Neural crest cell (in vitro differentiated cells): ENCODE data around the gene TLR4. TPM values are rescaled to one million over a fixed set of nuclear protein-coding genes. Genes with fewer than 3 reads are reported as not detected.

Experiments
- DNase-seq: peaks from one replicate; pipeline ENCODE4 v3.0.0; 2021; ENCODE audit warnings: low read depth, mixed read lengths, low spot score
- H3K27ac Mint-ChIP-seq: one replicate; pipeline ENCODE4 v1.8.0; 2021; ENCODE audit warnings: mild to moderate bottlenecking, mixed read lengths; ENCODE audit not compliant: unreplicated experiment
- H3K27me3 Mint-ChIP-seq: 2 replicates; pipeline ENCODE4 v1.8.0; 2021; ENCODE audit warnings: low read depth, mild to moderate bottlenecking, mixed read lengths
- H3K36me3 Mint-ChIP-seq: 2 replicates; pipeline ENCODE4 v1.8.0; 2021; ENCODE audit warnings: low read depth, mild to moderate bottlenecking, mixed read lengths
- H3K4me1 Mint-ChIP-seq: 2 replicates; pipeline ENCODE4 v1.8.0; 2021; ENCODE audit warnings: mixed read lengths
- H3K4me3 Mint-ChIP-seq: one replicate; pipeline ENCODE4 v1.8.0; 2021; ENCODE audit warnings: mild to moderate bottlenecking, mixed read lengths
- H3K9me3 Mint-ChIP-seq: 2 replicates; pipeline ENCODE4 v1.8.0; 2021; ENCODE audit warnings: mixed read lengths
- total RNA-seq: library from RNA; stranded (reverse); gene quantifications from 2 replicates; pipeline ENCODE4 v1.2.1, GENCODE V29; 2021
- TF ChIP-seq, protein P1 (sequence below): fragments of 200-600 bp; sonication (generic); conservative IDR thresholded peaks from 2 replicates; pipeline ENCODE4 v1.5.0; 2021; ENCODE audit warnings: antibody characterized with exemption, mild to moderate bottlenecking

Gene TLR4
- total RNA-seq, 1 donor from 2014 or later: 1.3 TPM

DNA sequence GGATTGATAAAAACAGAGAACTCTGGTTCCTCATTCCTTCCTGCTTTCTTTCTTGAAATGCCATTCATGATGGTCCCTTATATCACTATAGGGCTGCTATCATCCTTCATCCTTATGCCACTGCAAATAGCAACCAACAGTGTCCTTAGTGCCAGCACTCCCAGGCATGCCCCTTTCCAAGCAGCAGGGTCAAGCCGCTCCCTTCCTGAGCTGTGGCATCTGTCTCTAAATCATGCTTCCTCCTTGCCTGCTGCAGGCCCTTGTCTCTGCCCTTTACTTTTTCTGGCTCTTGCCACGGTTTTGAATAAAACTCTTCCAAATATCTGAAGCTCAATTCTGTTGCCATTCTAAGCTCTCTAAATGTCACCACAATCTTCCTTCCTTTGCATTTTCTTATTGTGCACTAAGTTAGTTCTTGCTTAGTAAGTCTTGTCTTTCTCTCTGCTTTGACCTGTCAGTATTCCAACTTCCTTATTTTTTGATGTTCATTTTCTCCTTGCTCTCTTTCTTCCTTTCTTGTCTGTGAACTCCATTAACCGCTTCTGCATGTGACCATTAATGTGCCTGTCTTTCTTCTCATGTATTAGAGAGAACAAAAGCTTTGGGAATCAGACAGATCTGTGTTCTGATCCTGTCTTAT, 19.9 kb downstream of the TLR4 start:
- Mint-ChIP-seq H3K27ac (no peak overlapping the region), H3K27me3 (no peaks in the 10 kb centered on the region), H3K9me3 (no peaks in the 10 kb centered on the region), H3K4me1 (no peaks in the 10 kb centered on the region), H3K4me3 (no peak overlapping the region), H3K36me3 (no peaks in the 10 kb centered on the region)
- DNase-seq: no peak
- TF ChIP-seq, protein P1, sequence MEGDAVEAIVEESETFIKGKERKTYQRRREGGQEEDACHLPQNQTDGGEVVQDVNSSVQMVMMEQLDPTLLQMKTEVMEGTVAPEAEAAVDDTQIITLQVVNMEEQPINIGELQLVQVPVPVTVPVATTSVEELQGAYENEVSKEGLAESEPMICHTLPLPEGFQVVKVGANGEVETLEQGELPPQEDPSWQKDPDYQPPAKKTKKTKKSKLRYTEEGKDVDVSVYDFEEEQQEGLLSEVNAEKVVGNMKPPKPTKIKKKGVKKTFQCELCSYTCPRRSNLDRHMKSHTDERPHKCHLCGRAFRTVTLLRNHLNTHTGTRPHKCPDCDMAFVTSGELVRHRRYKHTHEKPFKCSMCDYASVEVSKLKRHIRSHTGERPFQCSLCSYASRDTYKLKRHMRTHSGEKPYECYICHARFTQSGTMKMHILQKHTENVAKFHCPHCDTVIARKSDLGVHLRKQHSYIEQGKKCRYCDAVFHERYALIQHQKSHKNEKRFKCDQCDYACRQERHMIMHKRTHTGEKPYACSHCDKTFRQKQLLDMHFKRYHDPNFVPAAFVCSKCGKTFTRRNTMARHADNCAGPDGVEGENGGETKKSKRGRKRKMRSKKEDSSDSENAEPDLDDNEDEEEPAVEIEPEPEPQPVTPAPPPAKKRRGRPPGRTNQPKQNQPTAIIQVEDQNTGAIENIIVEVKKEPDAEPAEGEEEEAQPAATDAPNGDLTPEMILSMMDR: no peak

DNA sequence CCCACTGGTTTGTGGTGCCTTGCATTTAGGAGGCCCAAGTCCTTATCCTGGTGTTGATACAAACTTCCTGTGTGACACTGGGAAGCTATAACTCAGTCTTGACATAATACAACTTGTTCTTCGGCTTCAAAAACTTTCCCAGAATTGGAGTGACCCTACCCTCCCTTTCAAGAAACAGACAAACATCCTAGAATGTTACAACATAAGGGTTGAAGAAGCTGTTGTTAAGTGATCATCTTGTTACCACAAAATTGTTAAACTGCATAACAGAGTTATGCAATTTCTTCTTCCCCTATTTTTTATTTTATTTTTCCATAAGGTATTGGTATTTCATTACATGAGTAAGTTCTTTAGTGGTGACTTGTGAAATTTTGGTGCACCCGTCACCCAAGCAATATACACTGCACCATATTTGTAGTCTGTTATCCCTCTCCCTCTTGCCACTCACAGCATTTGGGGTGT, 21.3 kb downstream of the TLR4 start:
- DNase-seq: no peak
- Mint-ChIP-seq H3K27ac (no peak overlapping the region), H3K9me3 (no peaks in the 10 kb centered on the region), H3K4me1 (no peaks in the 10 kb centered on the region), H3K27me3 (no peaks in the 10 kb centered on the region), H3K36me3 (no peaks in the 10 kb centered on the region), H3K4me3 (no peak overlapping the region)
- TF ChIP-seq, protein P1: no peak

DNA sequence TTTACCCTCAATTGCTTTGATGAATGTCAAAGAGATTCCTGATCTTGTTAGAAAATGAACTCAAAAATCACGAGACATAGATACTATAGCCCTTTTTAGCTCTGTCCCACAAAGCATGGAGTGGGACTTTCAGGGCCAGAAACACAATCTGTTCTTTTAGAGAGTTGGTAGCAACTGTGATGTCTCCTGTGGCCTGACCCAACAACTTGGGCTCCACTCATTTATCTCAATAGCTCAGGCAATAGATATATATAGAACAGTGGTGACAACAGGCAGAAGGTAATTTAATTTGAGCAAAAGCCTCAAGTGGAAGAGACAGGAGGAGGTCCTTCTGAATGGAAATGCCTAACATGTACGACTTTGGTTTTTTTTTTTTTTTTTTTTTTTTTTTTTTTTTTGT, 25.2 kb downstream of the TLR4 start:
- H3K36me3 Mint-ChIP-seq: no peaks in the 10 kb centered on the region
- no peak overlapping the region for H3K4me3 Mint-ChIP-seq
- no peak for DNase-seq
- H3K27me3 Mint-ChIP-seq: peaks cover 6% of the 10 kb centered on the region
- H3K27ac Mint-ChIP-seq: no peak overlapping the region
- H3K9me3 Mint-ChIP-seq: no peaks in the 10 kb centered on the region
- peaks cover 7% of the 10 kb centered on the region for H3K4me1 Mint-ChIP-seq
- TF ChIP-seq, protein P1: no peak

DNA sequence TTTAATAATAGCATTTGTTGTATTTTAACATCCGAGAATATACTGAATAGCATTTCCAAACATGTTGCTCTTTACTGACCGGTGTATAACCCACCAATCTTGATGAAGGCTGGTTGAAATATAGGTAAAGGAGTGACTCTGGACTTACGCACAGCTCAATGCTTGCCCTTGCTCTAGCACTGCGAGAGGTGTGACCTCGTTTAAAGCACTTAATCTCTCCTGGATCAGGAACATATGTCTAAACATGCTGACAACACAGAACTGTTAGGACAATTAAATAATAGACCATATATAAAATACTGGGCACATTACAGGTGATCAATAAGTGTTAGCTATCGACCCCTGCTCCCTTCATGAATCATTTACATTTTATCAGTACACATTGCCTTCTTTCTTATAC, 28.3 kb downstream of the TLR4 start:
- H3K27me3 Mint-ChIP-seq: peaks cover 6% of the 10 kb centered on the region
- H3K36me3 Mint-ChIP-seq: no peaks in the 10 kb centered on the region
- no peak overlapping the region for H3K4me3 Mint-ChIP-seq
- TF ChIP-seq, protein P1: no peak
- peaks cover 7% of the 10 kb centered on the region for H3K4me1 Mint-ChIP-seq
- no peaks in the 10 kb centered on the region for H3K9me3 Mint-ChIP-seq
- H3K27ac Mint-ChIP-seq: no peak overlapping the region
- no peak for DNase-seq

DNA sequence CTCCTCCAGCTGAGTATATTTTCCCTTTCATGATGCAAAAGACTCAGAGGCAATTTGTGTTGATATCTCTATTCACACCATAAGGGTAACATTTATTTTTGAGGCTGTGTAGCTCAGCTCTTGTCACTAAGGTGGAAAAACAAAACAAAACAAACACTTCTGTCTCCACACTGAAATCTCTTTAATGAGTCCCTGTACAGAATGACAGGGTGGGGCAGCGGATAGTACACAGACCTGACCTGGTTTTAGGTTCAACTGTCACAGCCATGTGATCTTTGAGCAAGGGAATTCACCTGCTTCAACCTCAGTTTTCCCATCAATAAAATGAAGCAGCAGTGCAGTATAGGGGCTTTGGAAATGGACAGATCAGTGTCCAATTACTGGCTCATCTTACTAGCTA, 29.3 kb downstream of the TLR4 start:
- no peak overlapping the region for H3K4me3 Mint-ChIP-seq
- no peaks in the 10 kb centered on the region for H3K9me3 Mint-ChIP-seq
- no peak for DNase-seq
- peaks cover 6% of the 10 kb centered on the region for H3K27me3 Mint-ChIP-seq
- TF ChIP-seq, protein P1: no peak
- H3K27ac Mint-ChIP-seq: no peak overlapping the region
- H3K4me1 Mint-ChIP-seq: peaks cover 7% of the 10 kb centered on the region
- no peaks in the 10 kb centered on the region for H3K36me3 Mint-ChIP-seq
